Ecto neural progenitor cell (in vitro differentiated cells): ENCODE data around the gene TXNRD3.
"Not testable (repeated sequence)": the region's sequence is repeated elsewhere in the genome, so short reads cannot be mapped to it uniquely, and the experiment has no call there.

Source experiments
- DNase-seq: peaks from one replicate; pipeline ENCODE4 v3.0.0-alpha.2; 2018; ENCODE audit warnings: low spot score

TXNRD3 gene

DNA sequence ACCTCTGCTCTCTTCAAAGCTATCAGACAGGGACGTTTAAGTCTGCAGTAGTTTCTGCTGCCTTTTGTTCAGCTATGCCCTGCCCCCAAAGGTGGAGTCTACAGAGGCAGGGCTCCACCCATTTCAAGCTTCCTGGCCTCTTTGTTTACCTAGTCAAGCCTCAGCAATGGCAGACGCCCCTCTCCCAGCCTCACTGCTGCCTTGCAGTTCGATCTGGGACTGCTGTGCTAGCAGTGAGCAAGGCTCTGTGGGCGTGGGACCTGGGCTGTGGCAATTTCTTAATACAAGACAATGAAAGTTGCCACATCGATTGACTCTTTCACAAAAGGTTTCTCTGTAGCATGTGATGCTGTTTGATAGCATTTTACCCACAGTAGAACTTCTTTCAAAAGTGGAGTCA, 63.4 kb downstream of the TXNRD3 start:
- not testable (repeated sequence) for DNase-seq

DNA sequence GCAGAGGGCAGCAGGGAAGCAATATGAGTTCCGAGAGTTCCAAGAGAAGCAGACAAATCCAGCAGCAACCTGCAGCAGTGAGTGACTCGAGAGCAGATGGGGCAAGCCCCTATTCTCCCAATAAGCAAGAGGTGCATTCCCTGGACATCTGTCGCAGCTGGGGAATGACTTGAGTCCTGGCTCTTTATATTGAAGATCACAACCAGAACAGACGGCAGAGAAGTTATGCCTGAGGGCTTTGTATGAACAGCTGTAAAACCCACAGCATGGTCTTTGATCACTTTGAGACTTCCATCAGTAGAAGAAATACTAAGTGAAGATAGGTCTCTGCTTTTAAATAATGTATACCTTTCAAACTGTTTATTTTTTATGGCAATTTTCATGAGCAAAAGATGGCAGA, 72.6 kb downstream of the TXNRD3 start:
- DNase-seq, result no peak

DNA sequence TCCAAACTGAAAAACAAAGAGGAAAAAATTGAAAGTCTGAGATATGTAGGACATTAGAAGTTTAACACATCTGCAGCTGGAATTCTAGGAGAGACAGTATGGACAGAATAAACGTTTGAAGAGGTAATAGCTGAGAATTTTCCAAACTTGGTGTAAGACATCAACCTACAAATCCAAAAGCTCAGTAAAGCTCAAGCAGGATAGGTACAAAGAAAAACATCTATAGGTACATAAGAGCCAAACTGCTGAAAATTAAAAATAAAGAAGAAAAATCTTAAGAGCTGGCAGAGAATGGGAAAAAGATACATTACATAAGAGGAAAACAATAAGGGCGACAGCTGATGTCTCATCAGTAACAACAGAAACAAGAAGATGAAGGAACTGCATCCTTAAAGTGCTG, 73.4 kb downstream of the TXNRD3 start:
- DNase-seq, result no peak

DNA sequence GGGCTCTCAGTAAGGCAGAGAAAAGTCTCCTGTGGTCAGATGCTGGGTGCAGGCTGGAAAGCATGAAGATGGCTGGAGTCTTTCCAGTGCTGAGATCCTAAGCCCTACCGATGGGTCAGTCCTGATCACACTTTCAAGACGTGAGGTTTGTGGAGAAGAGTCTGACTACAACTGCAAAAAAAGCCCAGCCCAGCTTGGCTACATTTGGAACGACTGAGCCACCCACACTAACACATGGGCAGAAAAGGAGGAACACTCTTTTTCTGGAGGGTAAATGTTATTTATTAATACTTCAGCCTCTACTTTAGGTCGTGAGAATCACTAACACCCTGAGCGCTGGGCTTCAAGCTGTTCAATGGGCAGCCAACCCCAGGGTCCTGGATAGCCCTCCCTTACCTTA, 74.2 kb downstream of the TXNRD3 start:
- no peak for DNase-seq

DNA sequence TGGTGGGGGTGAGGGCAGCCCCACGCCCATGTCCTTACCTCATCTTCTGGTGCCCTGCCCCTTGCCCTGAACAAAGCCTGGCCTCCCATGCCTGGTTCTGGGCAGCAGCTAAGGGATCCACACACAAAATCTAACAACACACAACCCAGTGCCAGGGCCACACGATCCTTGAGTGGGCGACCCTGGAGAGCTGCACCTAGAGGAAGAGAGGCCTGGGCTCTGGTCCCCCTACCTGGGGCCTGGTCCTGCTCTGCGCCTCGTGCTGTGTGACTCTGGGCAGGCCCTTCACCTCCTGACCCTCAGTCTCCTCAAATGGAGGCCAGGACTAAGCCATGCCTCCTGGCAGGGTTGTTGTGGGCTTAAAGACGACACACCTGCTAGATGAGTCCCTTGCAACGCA, 76.2 kb downstream of the TXNRD3 start:
- no peak for DNase-seq

DNA sequence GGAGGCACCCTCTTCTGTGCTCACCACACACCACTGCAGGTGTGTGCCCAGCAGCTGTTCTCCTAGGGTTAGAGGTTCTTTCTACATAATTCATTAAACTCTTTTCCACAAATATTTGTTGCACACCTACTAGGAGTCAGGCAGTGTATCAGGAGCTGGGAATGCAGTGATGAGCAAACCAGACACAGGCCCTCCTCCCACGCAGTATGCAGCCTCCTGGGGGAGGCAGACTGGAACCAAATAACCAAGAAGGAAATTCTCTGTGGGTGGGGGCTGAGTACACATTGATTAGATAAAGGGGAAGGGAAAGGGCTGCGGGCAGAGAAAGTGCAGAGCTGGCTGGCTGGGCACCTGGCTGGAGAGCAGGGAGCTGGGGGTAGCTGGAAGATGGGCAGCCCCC, 77.7 kb downstream of the TXNRD3 start:
- no peak for DNase-seq

DNA sequence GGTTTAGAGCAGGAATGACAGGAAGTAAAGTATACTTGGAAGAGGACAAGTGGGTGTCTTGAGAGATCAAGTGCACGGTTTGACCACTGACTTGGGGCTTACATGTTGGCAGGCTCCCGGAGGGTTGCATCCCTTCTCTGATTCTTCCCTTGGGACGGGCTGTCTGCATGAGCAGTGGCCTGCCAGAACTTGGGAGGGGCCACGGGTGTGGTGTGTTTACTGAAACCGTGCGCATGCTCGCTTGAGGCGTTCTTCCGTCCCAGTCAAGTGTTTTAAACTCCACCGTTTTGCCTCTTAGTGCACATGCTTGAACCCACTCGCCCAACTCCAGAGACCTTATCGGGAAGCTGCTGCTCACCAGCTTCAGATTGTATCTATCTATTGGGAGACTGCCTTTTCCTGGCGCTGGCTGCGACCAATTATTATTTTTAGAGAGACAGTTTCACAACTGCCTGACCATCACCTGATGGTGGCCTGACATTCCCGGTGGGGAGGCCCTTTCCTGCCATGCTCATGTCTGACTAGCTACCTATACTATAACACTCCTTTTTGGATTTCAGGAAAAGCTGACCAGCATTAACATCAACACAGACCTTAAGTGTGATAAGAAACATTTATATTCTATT, 81.3 kb downstream of the TXNRD3 start:
- DNase-seq, result no peak

DNA sequence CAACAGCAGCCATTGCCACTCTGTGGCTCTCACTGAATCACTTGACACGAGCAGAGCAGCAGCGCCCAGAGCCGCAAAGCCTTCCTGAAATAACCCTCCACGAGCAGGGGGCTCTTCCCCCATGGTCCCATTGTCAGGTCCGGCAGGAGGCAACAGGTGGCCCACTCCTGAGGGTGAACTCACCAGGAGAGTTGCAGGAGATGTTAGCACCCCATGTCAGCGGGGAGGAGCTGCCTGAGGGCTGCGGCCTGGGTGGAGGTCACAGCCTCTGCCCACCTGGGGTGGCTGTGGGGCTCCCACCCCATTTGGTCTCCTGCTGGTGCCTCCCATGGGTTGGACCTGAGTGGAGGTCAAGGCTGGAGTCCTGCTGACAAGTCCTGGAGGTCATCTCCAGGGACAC, 83.8 kb downstream of the TXNRD3 start:
- DNase-seq, result no peak

DNA sequence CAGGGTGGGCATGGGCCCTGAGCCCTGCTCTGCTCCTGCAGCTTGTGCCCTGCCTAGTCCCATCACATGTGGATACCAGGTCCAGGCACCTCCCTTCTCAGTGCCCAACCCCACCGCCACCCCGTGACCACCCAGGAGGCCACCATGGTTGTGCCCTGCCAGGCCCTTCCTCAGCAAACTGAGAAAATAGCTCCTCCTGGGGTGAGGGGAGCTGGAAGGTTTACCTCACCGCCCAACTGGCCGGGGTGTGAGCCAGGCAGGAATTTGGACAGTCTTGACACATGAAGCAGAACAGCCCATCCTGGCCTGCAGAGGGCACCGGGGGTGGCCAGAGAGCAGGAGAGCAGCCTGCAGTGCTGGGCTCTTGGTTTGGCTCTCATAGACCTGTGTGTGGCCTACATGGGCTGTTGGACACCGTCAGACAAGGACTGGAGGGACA, 84.8 kb downstream of the TXNRD3 start:
- DNase-seq, result peak; percentile 49

DNA sequence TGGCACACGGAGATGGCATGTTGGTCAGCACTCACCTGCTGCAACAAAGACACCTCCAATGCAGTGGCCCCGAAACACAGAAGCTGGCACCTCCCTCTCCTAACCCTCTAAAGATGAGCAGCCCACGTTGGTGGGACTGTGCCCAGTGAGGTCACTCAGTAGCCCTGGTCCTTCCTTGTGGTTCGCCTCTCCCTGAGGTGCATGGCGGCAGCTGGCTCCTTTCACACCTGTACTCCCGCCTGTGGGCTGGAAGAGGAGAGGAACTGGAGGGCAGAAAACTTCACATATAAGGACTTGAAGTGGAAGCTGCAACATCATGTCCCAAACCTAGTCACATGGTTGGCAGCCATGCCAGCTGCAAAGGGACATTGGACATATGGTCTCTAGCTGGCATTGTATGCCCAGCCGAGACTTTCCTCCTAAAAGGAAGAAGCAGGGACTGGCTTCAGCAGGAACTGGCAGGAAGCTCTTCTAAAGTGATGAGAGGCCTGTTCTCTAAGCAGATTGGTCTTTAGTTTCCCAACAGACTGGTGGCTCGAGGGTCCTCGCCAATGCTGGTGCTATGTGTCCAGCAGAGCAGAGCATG, 85.4 kb downstream of the TXNRD3 start:
- no peak for DNase-seq

DNA sequence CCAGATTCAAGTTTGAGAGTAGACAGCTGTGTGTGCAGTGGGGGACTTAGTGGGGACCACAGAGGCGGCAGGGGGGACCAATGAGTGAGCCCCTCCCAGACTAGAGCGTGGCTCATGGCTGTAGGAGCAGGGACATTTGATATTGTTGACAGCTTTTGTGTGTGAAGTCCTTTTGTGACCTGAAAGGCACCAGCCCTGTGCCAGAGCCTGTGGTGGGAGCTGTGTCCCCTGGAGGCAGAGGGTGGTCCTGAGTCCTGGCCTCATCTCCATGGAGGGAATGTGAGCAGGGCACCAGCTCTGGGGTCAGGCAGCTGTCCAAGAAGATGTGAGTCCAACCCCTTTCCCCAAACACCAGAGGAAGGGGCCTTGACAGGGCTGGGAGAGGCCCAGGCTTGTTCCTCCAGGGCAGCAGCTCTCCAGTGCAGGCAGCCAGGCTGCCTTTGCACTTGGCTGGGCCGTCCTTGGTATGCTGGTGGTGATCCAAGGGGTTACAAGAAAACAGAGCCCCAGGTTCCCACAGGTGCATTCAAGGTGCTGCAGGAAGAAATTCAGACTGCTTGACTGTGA, 86.1 kb downstream of the TXNRD3 start:
- DNase-seq, result peak; percentile 41

DNA sequence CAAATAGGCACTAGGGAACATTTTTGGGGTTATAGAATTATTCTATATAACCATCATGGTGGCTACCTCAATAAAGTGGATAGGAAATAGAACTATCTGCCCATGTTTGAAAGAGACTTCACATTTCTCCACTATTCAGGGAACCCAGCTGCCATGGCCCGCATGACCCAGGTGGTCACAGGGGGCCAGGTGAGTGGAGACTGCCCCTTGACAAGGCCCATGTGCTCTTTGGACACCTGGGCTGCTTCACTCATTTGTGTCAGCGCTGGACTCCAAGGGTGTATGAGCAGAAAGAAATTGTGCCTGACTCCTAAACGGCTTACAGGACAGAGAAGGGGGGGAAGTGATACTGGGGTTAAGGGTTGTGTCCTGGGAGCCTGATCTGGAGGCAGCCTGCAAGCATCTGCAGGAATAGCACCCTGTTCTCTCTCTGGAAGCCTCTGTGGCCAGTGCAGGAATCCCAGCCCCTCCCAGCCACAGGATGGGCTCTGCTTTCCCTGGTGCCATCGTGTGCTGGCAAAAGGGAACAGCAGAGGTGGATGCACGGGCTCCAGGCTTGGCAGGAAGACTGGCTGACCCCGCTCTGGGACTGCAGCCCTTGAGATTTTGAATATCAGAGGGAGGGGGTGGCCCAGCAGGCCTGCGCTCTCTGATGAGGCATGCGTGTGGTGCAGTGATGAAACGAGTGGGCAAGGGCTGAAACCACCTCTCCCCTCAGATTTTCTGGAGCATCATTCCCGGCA, 87.1 kb downstream of the TXNRD3 start:
- DNase-seq, result peak; percentile 49

DNA sequence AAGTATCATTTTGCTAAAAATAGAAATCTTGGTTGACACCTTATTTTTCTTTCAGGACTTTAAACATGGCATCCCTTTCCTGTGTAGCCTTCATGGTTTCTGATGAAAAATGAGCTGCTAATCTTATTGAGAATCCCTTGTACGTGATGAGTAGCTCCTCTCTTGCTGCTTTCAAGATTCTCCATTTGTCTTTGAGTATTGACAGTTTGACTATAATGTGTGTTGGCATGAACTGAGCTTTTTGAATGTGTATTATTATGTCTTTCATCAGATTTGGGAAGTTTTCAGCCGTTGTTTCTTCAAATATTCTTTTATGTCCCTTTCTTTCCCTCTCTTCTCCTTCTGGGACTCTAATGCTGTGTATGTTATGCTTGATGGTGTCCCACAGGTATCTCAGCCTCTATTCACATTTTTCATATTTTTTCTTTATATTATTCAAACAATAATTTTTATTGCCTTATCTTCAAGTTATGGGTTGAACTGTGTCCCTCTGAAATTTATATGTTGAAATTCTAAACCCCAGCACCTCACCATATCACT, 92.1 kb downstream of the TXNRD3 start:
- no peak for DNase-seq

DNA sequence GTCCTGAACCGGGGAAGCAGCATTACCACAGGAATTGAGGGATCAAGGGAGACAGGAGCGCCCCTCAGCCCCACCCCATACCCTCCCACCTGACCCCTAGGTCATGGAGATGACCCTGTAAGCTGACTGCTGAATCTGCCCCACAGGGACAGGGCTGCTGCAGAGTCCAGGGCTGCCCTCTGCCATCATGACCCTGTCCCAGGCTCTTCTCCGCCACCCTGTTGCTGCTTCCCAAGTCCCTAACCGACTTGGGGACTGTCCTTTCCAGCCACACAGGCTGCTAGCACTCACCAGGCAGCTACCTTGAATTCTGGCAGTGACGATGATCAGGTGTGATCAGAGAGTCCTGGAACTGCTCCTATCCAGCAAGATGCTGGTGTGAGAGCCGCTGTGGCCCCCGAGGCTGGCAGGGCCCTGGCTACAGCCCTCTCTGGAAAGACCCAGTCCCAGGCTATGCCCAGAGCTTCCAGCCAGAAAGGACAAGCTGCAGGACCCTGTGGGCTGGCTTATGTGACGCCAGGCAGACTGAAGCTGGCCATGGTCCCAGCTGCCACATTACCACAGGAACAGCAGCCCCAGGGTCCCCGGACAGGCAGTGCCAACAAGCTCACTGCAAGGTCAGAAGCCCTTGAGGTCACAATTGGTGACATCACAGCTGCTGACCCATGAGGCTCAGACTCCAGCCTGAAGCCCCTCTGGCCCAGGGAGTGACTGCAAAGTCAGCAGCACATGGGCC, 96.4 kb downstream of the TXNRD3 start, which contains the start of gene C3orf22:
C3orf22 (minus strand) TSS at position 597 of the 736 bp plus-strand sequence. CDS start 5,542 bp downstream, outside the sequence.
- DNase-seq, result peak; percentile 46

DNA sequence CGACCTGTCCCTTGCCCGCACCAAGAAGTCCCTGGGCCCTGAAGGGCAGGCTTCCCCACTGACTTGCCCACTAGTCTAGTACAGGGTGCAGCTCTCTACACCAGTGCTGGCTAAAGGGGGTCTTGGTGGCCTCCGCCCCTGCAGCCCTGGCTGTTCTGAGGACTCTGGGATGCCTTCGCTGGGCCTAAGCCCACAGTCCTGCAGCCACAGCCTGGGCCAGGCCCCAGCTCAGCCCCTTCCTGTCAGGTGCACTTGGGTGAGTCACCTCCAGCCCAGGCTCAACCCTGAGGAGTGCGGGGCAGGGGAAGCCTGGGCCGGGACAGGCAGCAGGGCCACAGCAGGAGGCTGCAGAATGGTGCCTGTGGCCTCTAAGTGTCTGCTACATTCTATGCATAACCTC, 97.2 kb downstream of the TXNRD3 start:
- DNase-seq, result peak; percentile 40

DNA sequence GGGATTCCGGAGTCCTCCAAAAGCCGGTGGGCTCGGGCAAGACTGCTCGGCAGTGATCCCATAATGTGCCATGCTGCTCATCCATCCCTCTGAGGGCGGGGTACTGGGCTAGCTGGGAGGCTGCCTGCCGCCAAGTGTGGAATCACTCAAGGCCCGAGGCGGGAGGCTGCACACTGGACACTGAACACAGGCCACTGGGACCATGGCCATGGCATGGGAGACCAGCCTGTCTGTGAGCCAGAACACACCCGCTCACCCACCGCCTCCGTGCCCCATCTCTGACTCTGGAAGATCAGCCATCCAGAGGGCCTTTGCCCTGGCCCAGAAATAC, 97.5 kb downstream of the TXNRD3 start:
- DNase-seq, result no peak
